ENCODE data around the gene FRMD4A.
"Not testable (repeated sequence)": the region's sequence is repeated elsewhere in the genome, so short reads cannot be mapped to it uniquely, and the experiment has no call there.

FRMD4A gene

GRCh38 chr10:13829790-13830189 is 500.9 kb downstream of the FRMD4A start:
- Histone ChIP-seq H3K9me2 (replicated peaks; ENCODE audit: insufficient read depth, low read length) (no peaks in the 10 kb centered on the region), H4K20me1 (ENCODE audit: insufficient read depth, low read length) (no peaks in the 10 kb centered on the region), H3K9ac (ENCODE audit: low read length) (no peak overlapping the region), H2AFZ (ENCODE audit: low read length) (no peak overlapping the region), H3F3A (ENCODE audit: insufficient read depth, low read length) (no peaks in the 10 kb centered on the region), H3K36me3 (replicated peaks; ENCODE audit: insufficient read depth, low read length) (no peaks in the 10 kb centered on the region), H3K4me2 (ENCODE audit: low read depth, low read length) (no peak overlapping the region), H3K79me2 (ENCODE audit: low read length) (no peaks in the 10 kb centered on the region), H3K4me3 (ENCODE audit: low read length) (no peak overlapping the region), H3K9me3 (replicated peaks; ENCODE audit: insufficient read depth, low read length) (no peaks in the 10 kb centered on the region), H3K27me3 (replicated peaks; ENCODE audit: insufficient read depth, low read length) (no peaks in the 10 kb centered on the region), H3K4me1 (ENCODE audit: low read length) (peaks cover 9% of the 10 kb centered on the region; the same call in 1 of the 2 replicates), H3K27ac (ENCODE audit: low read length) (no peak overlapping the region)
- TF ChIP-seq CTCF (IDR thresholded peaks at IDR 0.05; ENCODE audit: low read length) = no peak
- no peak for TF ChIP-seq EZH2phosphoT487 (IDR thresholded peaks at IDR 0.05; ENCODE audit: low read length)
- no peak for TF ChIP-seq EZH2 (optimal IDR thresholded peaks at IDR 0.05; ENCODE audit: low read depth, low read length)
- peak; percentile 7 for DNase-seq

- not testable (repeated sequence) for H3K36me3 ChIP-seq (replicated peaks; ENCODE audit: insufficient read depth, low read length); H3K4me1 ChIP-seq (ENCODE audit: low read length); DNase-seq; H3K27me3 ChIP-seq (replicated peaks; ENCODE audit: insufficient read depth, low read length); H3F3A ChIP-seq (ENCODE audit: insufficient read depth, low read length); H3K4me2 ChIP-seq (ENCODE audit: low read depth, low read length); H3K79me2 ChIP-seq (ENCODE audit: low read length); H3K9me3 ChIP-seq (replicated peaks; ENCODE audit: insufficient read depth, low read length); H4K20me1 ChIP-seq (ENCODE audit: insufficient read depth, low read length); H3K27ac ChIP-seq (ENCODE audit: low read length); H3K9ac ChIP-seq (ENCODE audit: low read length); H3K9me2 ChIP-seq (replicated peaks; ENCODE audit: insufficient read depth, low read length); H2AFZ ChIP-seq (ENCODE audit: low read length); H3K4me3 ChIP-seq (ENCODE audit: low read length)
Observed at GRCh38 chr10:13828284-13828683, 502.4 kb downstream of the FRMD4A start.

- Histone ChIP-seq H3F3A (ENCODE audit: insufficient read depth, low read length) (no peaks in the 10 kb centered on the region), H3K79me2 (ENCODE audit: low read length) (no peaks in the 10 kb centered on the region), H4K20me1 (ENCODE audit: insufficient read depth, low read length) (no peaks in the 10 kb centered on the region), H3K4me1 (ENCODE audit: low read length) (peaks cover 9% of the 10 kb centered on the region; the same call in 1 of the 2 replicates), H3K4me3 (ENCODE audit: low read length) (no peak overlapping the region), H3K9me2 (replicated peaks; ENCODE audit: insufficient read depth, low read length) (no peaks in the 10 kb centered on the region), H3K9me3 (replicated peaks; ENCODE audit: insufficient read depth, low read length) (no peaks in the 10 kb centered on the region), H3K27me3 (replicated peaks; ENCODE audit: insufficient read depth, low read length) (no peaks in the 10 kb centered on the region), H3K9ac (ENCODE audit: low read length) (no peak overlapping the region), H3K36me3 (replicated peaks; ENCODE audit: insufficient read depth, low read length) (no peaks in the 10 kb centered on the region), H2AFZ (ENCODE audit: low read length) (no peak overlapping the region), H3K4me2 (ENCODE audit: low read depth, low read length) (no peak overlapping the region), H3K27ac (ENCODE audit: low read length) (no peak overlapping the region)
- TF ChIP-seq EZH2 (optimal IDR thresholded peaks at IDR 0.05; ENCODE audit: low read depth, low read length) = no peak
- TF ChIP-seq CTCF (IDR thresholded peaks at IDR 0.05; ENCODE audit: low read length) = no peak
- no peak for TF ChIP-seq EZH2phosphoT487 (IDR thresholded peaks at IDR 0.05; ENCODE audit: low read length)
- DNase-seq = no peak
Observed at GRCh38 chr10:13827076-13827797, 503.5 kb downstream of the FRMD4A start.

GRCh38 chr10:13823709-13824405 is 506.9 kb downstream of the FRMD4A start:
- H3K4me1 ChIP-seq (ENCODE audit: low read length) = no peaks in the 10 kb centered on the region
- H4K20me1 ChIP-seq (ENCODE audit: insufficient read depth, low read length) = no peaks in the 10 kb centered on the region
- no peaks in the 10 kb centered on the region for H3K27me3 ChIP-seq (replicated peaks; ENCODE audit: insufficient read depth, low read length)
- H3K4me2 ChIP-seq (ENCODE audit: low read depth, low read length) = no peak overlapping the region
- H2AFZ ChIP-seq (ENCODE audit: low read length) = no peak overlapping the region
- H3K79me2 ChIP-seq (ENCODE audit: low read length) = no peaks in the 10 kb centered on the region
- DNase-seq = no peak
- TF ChIP-seq EZH2 (optimal IDR thresholded peaks at IDR 0.05; ENCODE audit: low read depth, low read length) (no peak), EZH2phosphoT487 (IDR thresholded peaks at IDR 0.05; ENCODE audit: low read length) (no peak), CTCF (IDR thresholded peaks at IDR 0.05; ENCODE audit: low read length) (no peak)
- H3K9me2 ChIP-seq (replicated peaks; ENCODE audit: insufficient read depth, low read length) = no peaks in the 10 kb centered on the region
- H3K9ac ChIP-seq (ENCODE audit: low read length) = no peak overlapping the region
- no peak overlapping the region for H3K27ac ChIP-seq (ENCODE audit: low read length)
- H3K4me3 ChIP-seq (ENCODE audit: low read length) = no peak overlapping the region
- H3K9me3 ChIP-seq (replicated peaks; ENCODE audit: insufficient read depth, low read length) = no peaks in the 10 kb centered on the region
- no peaks in the 10 kb centered on the region for H3F3A ChIP-seq (ENCODE audit: insufficient read depth, low read length)
- no peaks in the 10 kb centered on the region for H3K36me3 ChIP-seq (replicated peaks; ENCODE audit: insufficient read depth, low read length)

Data from MM.1S (cell line).